Measurements from ENCODE around the gene SUCO. TPM values are rescaled to one million over a fixed set of nuclear protein-coding genes. Genes with fewer than 3 reads are reported as not detected.

Gene SUCO
- total and polyA plus RNA-seq, 2 of the 8 experiments (the other 6 are each of a cell fraction or from before 2014, with no cell fraction given), result 8.3 to 35.8 TPM

DNA sequence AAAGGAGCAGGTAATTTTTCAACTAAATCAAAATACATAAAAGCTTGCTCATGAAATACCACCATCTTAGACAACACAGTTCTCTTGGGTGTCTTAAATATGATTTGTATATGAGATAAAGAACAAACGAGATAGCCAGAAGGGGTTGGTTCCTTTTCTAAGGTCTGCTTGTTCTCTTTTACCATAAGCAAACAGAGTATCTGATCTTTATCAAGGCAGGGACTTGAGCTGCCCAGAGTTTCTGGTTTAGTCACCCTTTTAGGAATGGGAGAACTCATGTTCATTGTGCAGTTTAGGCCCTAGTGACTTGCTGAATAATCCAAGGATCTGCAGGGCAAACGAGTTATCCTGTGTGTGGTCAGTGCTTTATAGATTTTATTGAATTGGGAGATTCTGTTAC, 3.0 kb upstream of the SUCO start:
- Histone ChIP-seq H3K36me3 (ENCODE audit: control insufficient read depth in 2 of 4, insufficient read depth in 4 of 4, low read length in 3 of 4) (no peaks in the 10 kb centered on the region), H3K14ac (ENCODE audit: insufficient read length) (no peak overlapping the region), H3K56ac (replicated peaks; ENCODE audit: insufficient read length, low read depth, low read length) (no peak overlapping the region), H3K4ac (replicated peaks; ENCODE audit: insufficient read length, low read depth, low read length) (no peak overlapping the region), H3K23ac (ENCODE audit: insufficient read length) (no peak overlapping the region), H2BK12ac (ENCODE audit: low read depth, low read length) (no peak overlapping the region), H3K9me3 (ENCODE audit: insufficient read depth in 2 of 2, low read depth in 1 of 2, low read length in 1 of 2) (no peaks in the 10 kb centered on the region), H2AFZ (ENCODE audit: low read length) (no peak overlapping the region), H3K27me3 (replicated peaks in 1 of 4; ENCODE audit: control insufficient read depth in 3 of 4, extremely low read depth in 1 of 4, insufficient read depth in 3 of 4, low read length in 3 of 4) (peaks cover 0 to 1% (median 0%) of the 10 kb centered on the region in 4 experiments; a peak in 1 of 7 replicates), H2AK5ac (ENCODE audit: low read depth, low read length) (no peak overlapping the region), H3K79me1 (ENCODE audit: low read depth, low read length) (no peaks in the 10 kb centered on the region), H4K20me1 (replicated peaks in 1 of 2; ENCODE audit: control insufficient read depth in 1 of 2, insufficient read depth in 2 of 2, low read length in 2 of 2) (no peaks in the 10 kb centered on the region), H3K79me2 (ENCODE audit: control insufficient read depth in 1 of 2, insufficient read depth in 2 of 2, low read length in 2 of 2) (peaks cover 12 to 17% of the 10 kb centered on the region in 2 experiments), H2BK20ac (ENCODE audit: low read length) (no peak overlapping the region), H3K4me1 (replicated peaks in 1 of 4; ENCODE audit: control insufficient read depth in 3 of 4, insufficient read depth in 4 of 4, low read length in 3 of 4) (peaks cover 0 to 6% (median 0%) of the 10 kb centered on the region in 4 experiments; a peak in 1 of 7 replicates), H4K8ac (ENCODE audit: extremely low read depth, insufficient read depth, low read length) (no peak overlapping the region), H3K18ac (ENCODE audit: extremely low read depth, low read length) (no peak overlapping the region), H3K27ac (ENCODE audit: low read depth, low read length) (no peak overlapping the region), H3K9ac (replicated peaks in 1 of 4; ENCODE audit: extremely low read depth in 1 of 4, low read depth in 3 of 4, low read length in 3 of 4) (no peak overlapping the region), H3K4me3 (ENCODE audit: extremely low read depth in 1 of 4, insufficient read depth in 2 of 4, low read depth in 3 of 4, low read length in 4 of 4) (no peak overlapping the region), H2BK5ac (ENCODE audit: low read depth, low read length) (no peak overlapping the region), H4K91ac (replicated peaks; ENCODE audit: insufficient read length, low read length) (no peak overlapping the region), H2BK120ac (replicated peaks; ENCODE audit: low read depth, low read length) (no peak overlapping the region), H4K5ac (ENCODE audit: insufficient read length, low read depth, low read length) (no peak overlapping the region), H3K4me2 (ENCODE audit: insufficient read depth in 1 of 2, low read depth in 2 of 2, low read length in 2 of 2) (no peak overlapping the region), H3K23me2 (ENCODE audit: low read depth, low read length) (peaks cover 13% of the 10 kb centered on the region), H2BK15ac (ENCODE audit: low read length) (no peak overlapping the region)
- POLR2A ChIA-PET (ENCODE audit: partially characterized antibody), result interaction anchor here (0.6 kb wide), 1 partner anchor 166 kb away, joined by 3 read pairs; no protein-coding TSS in a partner anchor
- CTCF ChIA-PET (ENCODE audit: partially characterized antibody), result no interaction called here
- 82% methylated on average over 2 of the region's 2 CpGs; no CpG with 5 or more reads in 1 of the 2 experiments for WGBS, 2 experiments (ENCODE audit: extremely low coverage in 1 of 2, insufficient coverage in 1 of 2, insufficient read length in 1 of 2, insufficient replicate concordance in 2 of 2, low coverage in 1 of 2, low lambda C conversion rate in 2 of 2, missing lambda C conversion rate in 1 of 2)
- TF ChIP-seq KDM4A (IDR thresholded peaks at IDR 0.05; ENCODE audit: low read depth, low read length, severe bottlenecking) (no peak), JUN (IDR thresholded peaks at IDR 0.05; ENCODE audit: low read depth, low read length) (no peak), SAP30 (IDR thresholded peaks at IDR 0.05; ENCODE audit: insufficient read depth, insufficient replicate concordance, low read length) (no peak), JUND (IDR thresholded peaks at IDR 0.05; ENCODE audit: low read length) (no peak), GABPA (IDR thresholded peaks at IDR 0.05; ENCODE audit: borderline replicate concordance, insufficient read depth, low read length) (no peak)
- DNase-seq (ENCODE audit: low read depth in 1 of 2, low spot score in 2 of 2), result no peak
- FAIRE-seq, result no peak
